HG03354 (cell line): ENCODE measurements around the gene C1GALT1C1L.
"Not testable (repeated sequence)": the region's sequence is repeated elsewhere in the genome, so short reads cannot be mapped to it uniquely, and the experiment has no call there.

Source experiments
- ATAC-seq: cut with Tn5 transposase; IDR thresholded peaks from one replicate; pipeline ENCODE4 v1.9.1; 2021; ENCODE audit warnings: mild to moderate bottlenecking; ENCODE audit not compliant: unreplicated experiment, poor library complexity, severe bottlenecking

The C1GALT1C1L gene

DNA sequence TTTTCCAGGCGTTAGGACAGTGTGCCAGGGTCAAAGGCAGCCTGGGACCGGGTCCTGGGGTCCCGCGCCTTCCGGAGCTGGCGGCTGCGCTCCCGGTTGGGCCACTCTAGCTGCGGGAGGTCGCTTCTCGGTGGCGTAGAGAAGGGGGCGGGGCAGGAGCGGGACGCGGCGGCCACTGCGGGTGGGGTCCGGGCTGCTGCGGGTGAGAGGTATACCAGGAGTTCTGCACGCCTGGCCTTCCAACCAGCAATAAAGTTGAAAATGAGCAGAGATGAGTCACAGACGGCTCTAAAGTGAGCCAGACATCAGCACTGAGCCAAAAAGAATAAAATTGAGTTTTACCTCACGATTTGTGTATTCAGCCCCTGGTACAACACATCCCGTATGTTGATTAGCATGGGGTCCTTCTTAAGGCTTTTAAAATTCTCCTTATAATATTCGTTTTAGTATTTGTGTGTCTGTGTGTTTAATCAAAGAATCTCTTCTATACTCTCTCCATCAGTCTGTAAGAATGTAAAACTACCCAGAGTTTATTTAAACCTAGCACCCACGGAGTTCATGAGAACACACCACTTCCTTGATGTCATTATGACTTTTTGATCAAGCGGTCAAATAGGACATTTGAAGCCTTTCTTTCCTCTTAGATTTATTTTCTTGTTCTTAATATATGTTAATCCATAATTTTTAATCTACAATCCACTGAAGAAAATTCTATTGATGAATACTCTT, at the start of gene C1GALT1C1L:
Gene C1GALT1C1L, minus strand, starts transcription at position 108 of the 729 bp plus-strand sequence. Its CDS starts 107 bp downstream, at position 1.
- ATAC-seq, result no peak

DNA sequence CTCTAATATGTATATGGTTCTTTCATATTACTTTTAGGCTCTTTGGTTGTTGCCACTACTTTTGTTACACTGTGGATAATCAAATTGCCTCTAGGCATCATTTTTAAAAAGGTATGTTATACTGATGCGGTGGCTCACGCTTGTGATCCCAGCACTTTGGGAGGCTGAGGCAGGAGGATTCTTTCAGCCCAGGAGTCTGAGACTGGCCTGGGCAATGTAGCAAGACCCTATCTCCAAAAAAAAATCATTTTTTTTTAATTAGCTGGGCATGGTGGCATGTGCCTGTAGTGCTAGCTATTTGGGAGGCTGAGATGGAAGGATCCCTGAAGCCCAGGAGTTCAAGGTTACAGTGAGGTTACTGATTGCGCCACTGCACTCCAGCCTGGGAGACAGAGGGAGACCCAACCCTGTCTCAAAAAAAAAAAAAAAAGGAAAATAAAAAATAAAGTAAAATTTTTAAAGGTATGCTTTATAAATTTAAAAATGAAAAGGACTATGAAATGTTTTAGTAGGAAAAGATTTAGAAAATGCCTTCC, 49.5 kb upstream of the C1GALT1C1L start:
- no peak for ATAC-seq

DNA sequence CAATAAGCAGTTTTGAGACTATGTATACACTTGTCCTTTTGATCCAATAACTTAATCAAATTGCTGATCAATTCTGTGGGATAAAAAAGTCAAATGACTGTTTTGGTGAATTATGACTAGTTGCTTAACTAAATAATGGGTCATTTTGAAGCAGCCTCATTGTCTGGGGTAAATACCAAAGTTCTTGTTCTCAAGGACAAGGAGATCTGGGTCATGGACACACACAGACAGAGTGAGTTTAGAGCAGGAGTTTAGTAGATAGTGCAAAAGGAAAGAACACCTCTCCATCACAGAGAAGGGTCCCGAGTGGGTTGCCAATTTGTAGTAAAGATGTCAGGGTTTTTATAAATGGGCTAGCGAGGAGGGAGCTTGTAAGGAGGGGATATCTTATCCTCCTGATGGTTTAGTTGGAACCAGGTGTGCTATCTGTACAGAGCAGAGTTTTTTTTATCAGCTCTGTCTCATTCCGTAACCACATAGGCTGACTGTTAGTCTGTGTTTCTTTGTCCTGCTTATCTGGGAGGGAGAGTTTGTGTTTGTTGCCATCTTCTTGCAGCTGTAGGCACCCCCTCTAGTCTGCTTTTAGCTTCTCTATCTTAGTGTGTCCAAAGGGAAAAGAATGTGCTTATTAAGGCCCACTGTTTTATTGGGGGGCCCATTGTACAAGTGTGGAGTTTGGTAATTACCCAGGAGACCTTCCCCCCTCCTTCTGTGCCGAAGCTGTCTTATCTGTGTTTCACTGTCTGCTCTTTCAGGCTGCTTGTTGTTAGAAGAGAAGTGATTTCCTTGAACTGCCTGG, 48.7 kb upstream of the C1GALT1C1L start:
- ATAC-seq, result no peak

DNA sequence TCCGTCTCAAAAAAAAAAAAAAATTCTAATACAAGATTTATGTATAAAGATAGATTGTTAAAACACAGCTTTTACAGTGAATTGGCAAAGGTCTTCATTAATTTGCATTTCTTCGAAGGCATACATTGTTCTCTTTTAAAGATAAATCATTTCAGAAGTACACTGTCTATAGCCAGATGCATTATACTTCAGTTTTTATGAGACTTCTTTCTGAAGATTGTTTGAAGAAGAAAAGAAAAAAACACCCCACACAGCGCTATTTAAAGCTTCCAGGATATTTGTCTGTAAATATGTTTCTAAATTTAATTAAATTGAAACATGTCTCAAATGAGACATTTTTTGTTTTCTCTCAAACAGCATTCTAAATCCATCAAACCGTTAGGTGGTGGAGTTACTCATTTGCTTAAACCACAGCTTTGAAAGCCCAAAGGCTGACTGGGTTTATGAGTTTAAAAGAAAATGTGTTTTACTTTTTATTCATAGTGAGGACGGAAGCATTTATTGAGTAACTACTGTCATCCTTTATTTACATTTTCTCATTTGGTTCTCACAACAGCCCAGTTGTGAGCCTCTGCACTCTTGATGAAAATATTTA, 42.4 kb upstream of the C1GALT1C1L start:
- ATAC-seq, result peak; percentile 88

DNA sequence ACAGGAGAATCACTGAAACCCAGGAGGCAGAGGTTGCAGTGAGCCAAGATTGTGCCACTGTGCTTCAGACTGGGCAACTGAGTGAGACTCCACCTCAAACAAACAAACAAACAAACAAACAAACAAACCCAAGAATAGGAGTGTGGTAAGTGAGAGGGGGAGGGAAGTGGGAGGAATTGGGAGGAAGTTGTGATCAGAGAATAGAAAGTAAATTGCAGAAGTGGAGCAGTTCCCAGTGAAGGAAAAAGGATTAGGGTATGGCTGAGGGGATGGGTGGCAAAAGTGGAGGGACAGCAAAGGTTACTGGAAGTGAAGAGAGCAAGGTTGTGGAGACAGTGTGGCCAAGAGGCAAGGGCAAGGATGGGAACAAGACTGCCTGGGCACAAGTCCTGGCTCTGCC, 41.1 kb upstream of the C1GALT1C1L start:
- ATAC-seq, result no peak

DNA sequence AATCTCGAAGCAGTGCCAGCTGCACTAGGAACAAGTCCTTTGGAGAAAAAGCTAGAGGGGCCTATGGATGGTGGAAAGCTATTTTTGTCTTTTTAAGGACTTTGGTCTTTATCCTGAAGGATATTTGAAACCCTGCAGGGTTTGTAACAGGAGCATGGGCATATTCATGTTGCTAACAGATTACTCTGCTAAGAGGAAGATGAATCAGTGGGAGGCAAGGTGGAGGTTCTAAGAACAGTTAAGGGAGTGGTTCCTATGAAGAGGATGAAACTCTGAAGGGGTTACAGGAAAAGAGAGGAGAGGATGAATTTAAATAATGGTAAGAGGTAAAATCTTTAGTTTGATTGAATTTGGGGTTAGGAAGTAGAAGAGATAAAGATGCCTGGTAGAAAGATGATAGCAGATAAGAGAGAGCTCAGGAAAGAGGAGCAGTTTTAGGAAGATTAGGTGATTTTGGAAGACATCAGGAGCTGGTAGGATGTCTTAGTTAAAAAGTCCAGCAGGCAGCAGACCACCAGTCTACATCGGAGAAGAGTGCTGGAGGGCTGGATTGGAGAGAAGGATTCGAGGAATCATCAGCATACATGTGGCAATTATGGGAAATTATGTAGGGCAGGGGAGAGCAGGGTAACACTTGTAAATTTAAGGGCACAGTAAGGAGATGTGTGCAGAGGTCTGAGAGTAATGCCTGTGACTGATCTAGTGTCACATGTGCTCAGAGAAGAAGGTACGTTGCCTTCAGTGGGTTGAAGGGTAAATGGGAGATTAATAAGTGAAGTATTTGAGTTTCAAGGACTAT, 39.3 kb upstream of the C1GALT1C1L start:
- ATAC-seq, result no peak

DNA sequence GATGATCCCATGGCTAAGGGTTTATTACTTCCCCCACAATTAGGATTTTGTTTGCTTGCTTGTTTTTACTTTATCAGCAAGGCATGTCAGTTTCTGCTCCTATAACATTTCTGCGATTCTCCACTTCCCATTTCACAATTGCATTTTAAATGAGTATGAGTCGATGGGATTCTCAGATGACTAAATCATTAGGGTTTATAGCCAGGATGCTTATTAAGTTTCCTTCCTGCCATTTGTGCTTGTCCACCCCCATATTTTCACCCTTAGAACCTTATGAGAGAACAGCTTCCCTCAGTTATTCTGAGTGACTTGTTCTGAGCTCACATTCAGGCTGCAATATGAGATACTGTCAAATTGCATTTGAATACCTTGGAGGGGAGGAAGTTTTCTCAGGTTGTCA, 37.9 kb upstream of the C1GALT1C1L start:
- ATAC-seq, result no peak

DNA sequence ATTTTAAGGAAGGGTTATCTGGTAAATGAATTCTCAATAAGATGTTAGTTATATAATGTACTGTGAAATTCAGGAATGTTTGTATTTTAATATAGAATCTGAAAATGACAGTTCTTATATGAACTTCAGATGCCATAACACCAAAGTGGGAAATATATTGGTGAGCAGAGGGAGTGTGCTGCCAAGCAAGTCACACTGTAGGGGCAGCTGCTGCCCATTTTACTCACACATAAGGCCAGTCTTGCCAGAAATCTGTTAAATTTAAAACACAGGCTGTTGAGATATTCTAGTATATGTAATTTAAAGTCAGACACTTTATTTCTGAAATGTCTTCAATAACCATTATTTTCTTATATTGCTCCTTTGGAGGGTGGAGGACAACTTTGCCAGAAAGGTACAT, 34.6 kb upstream of the C1GALT1C1L start:
- no peak for ATAC-seq

DNA sequence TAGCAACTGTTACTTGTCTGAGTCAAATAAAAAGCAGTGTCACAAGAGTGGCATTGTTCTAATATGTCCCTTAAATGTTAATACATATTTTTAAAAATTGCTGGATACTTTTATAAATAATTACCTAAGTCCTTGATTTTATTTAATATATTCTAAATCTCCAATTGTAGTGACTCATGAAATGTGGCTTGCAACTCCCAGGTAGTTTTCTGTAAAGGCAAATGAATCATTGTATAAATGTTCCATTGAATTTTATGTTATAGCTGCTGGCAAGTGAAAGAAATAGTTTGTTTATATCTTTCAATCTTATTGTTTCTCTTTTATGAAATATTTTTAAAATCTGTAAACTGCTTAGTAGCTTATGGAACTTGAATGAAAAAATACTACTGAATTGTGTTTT, 32.7 kb upstream of the C1GALT1C1L start:
- no peak for ATAC-seq

DNA sequence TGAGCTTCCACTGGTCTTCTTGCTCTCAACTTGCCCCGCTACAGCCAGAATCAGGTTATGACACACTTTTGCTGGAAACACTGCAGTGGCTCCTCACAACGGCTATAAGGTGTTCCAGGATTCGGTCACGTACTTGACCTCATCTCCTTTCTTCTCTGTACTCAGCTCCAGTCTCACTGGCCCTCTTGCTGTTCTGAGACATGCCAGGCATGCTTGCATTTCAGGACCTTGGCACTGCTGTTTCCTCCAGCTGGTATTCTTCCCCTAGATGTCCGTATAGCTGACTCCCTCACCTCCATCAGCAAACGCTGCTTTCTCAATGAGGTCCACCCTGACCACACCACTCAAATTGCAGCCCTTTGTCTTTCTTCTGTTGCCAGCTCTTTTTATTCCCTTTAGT, 31.9 kb upstream of the C1GALT1C1L start:
- no peak for ATAC-seq

DNA sequence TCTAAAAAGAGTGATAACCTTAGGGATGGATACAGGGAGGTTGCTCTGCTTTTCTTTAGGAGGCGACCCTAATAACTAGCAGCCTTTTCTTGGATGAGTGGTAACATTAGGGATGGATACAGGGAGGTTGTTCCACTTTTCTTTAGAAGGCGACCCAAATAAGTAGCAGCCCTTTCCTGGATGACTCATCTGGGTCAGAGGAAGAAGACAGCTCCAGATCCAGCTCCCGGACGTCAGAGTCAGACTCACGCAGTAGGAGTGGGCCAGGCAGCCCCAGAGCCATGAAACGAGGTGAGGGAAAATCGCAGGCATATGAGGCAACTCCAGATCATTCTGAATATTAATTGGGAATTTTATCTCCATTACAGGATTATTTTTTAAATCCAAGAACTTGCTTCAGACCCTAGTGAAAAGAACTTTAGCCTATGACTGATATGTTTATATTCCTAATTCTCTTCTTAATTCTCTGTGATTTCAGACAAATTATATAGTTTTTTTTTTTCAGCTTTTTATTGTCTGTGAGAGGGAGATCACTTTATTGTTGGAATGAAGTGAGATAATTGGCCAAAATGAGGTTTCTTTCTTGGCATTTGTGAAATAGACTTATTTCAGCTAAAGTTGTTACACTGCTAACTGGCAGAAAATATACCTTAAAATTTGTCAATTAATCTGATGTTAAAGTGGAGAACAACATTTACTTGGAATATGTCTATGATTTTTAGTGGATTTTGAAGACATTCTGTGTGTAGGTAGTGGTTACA, 31.2 kb upstream of the C1GALT1C1L start:
- ATAC-seq, result no peak

DNA sequence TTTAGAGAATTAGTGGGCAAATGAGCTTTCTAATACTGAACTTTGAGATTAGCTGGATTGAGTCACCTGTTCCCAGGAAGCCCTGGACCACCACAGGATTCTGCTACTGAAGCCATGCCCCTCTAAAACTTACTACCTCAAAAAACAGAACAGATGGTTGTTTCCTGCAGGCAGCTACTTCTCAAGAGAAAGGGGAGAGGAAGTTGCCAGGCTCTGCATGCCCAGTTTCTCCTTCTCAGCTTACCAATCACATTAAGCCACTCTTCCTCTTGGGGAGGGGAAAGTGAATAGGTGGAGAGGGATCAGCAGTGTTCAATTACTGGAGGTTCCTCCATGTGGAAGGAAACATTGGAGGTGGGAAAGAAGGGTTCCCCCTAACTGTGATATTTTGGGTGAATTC, 24.9 kb upstream of the C1GALT1C1L start:
- ATAC-seq, result no peak

DNA sequence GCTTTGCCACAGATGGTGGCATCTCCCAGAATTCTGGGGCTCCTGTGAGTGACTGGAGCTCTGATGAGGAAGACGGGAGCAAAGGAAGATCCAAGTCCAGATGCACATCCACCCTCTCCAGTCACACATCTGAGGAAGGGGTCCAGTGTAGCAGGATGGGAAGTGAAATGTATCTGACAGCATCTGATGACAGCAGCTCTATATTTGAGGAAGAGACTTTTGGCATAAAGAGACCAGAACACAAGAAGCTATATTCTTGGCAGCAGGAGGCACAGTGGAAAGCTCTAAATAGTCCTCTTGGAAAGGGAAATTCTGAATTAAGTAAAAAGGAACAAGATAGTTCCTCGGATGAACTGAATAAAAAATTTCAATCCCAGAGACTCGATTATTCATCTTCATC, 23.5 kb upstream of the C1GALT1C1L start:
- ATAC-seq, result no peak

DNA sequence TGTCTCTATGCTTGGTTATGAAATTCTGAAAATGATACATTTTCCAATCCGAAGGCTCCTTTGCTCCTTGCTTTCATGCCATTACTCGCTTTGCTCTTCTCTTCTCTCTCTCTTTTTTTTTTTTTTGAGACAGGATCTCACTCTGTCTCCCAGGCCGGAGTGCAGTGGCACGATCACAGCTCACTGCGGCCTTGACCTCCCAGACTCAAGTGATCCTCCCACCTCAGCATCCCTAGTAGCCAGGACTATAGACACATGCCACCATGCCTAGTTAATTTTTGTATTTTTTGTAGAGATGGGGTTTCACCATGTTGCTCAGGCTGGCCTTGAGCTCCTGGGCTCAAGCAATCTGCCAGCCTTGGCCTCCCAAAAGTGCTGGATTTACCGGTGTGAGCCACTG, 21.9 kb upstream of the C1GALT1C1L start:
- not testable (repeated sequence) for ATAC-seq

DNA sequence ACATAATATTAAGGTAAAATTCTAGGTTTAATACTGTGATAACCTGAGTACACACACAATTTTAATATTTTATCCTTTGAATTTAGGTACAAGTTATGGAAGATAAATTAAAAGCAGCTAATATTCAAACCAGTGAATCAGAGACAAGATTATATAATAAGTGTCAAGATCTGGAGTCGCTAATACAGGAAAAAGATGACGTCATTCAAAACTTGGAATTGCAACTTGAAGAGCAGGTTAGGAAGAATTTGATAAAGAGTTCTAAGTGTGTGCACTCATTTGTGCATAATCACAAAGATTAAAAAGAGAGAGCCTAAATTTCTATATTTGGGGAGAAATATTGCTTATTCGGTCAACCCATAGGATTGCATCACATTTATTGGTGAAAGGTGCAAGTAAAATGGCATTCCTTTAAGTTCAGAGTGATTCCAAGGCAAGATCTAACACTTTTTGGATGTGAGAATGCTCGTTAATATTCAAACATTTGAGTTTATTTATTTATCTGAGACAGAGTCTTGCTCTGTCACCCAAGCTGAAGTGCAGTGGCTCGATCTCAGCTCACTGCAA, 16.3 kb upstream of the C1GALT1C1L start:
- ATAC-seq, result no peak

DNA sequence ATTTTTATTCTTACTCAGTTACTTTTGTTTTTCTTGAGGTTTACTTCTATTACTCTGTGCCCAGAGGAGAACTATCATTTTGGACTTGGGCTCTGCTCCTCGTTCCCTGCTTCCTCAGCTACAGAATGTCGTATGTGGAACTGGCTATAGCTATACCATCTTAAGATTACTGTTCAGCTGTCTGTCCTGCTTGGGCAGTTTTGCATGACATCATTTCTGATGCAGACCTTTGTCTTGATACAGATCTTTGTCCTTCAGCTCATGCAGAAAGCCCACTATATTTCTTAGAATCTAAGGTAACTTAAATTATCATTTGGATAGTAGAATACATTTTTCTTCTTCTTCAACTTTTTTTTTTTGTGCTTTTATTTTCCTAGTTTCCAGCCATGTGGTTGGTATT, 13.8 kb upstream of the C1GALT1C1L start:
- no peak for ATAC-seq

DNA sequence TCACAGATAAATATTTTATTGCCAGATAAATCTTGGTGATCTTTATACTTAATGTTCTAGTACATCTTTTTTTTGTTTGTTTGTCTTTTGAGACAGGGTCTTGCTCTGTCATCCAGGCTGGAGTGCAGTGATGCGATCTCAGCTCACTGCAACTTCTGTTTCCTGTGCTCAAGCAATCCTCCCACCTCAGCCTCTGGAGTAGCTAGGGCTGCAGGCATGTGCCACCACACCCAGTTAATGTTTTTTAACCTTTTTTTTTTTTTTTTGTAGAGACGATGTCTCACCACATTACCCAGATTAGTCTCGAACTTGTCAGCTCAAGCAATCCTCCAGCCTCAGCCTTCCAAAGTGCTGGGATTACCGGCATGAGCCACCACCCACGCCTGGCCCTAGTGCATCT, 9.1 kb upstream of the C1GALT1C1L start:
- ATAC-seq, result no peak

DNA sequence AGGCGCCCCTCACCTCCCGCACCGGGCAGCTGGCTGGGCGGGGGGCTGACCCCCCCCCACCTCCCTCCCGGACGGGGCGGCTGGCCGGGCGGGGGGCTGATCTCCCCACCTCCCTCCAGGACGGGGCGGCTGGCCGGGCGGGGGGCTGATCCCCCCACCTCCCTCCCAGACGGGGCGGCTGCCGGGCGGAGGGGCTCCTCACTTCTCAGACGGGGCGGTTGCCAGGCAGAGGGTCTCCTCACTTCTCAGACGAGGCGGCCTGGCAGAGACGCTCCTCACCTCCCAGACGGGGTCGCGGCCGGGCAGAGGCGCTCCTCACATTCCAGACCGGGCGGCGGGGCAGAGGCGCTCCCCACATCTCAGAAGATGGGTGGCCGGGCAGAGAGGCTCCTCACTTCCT, 1.6 kb upstream of the C1GALT1C1L start:
- ATAC-seq, result not testable (repeated sequence)
